HG03159 (cell line): ENCODE results near the gene ZNF227.
"Not testable (repeated sequence)": the region's sequence is repeated elsewhere in the genome, so short reads cannot be mapped to it uniquely, and the experiment has no call there.

Experiments
- ATAC-seq: cut with Tn5 transposase; IDR thresholded peaks from one replicate; pipeline ENCODE4 v1.9.1; 2021; ENCODE audit warnings: mild to moderate bottlenecking, moderate library complexity; ENCODE audit not compliant: unreplicated experiment

Gene ZNF227

GRCh38 chr19:44236384-44236783, 24.1 kb downstream of the ZNF227 start:
- no peak for ATAC-seq

DNA sequence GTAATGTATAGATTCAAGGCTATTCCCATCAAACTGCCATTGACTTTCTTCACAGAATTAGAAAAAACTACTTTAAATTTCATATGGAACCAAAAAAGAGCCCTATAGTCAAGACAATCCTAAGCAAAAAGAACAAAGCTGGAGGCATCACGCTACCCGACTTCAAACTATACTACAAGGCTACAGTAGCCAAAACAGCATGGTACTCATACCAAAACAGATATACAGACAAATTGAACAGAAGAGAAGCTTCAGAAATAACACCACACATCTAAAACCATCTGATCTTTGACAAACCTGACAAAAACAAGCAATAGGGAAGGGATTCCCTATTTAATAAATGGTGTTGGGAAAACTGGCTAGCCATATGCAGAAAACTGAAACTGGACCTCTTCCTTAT, 40.0 kb downstream of the ZNF227 start:
- not testable (repeated sequence) for ATAC-seq

- not testable (repeated sequence) for ATAC-seq
Measured at GRCh38 chr19:44253392-44253791, 41.1 kb downstream of the ZNF227 start.

DNA sequence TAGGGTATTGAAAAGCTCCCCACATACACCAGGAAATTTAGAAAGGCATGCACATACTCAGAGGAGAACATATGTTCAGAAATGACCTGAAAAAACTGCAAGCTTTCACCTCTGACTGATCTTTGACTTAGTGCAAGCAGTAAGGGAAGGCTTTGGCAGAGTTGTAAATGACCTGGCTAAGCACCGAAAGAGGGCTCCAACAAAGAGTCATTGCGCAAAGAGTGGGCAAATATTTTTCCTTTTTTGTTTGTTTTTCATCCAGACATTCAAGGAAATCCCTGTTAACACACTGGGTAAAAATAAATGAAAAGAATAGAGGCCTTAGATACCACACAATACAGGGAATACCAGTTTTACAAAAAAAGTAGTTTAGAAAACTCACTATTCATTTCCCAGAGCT, 42.2 kb downstream of the ZNF227 start:
- no peak for ATAC-seq

DNA sequence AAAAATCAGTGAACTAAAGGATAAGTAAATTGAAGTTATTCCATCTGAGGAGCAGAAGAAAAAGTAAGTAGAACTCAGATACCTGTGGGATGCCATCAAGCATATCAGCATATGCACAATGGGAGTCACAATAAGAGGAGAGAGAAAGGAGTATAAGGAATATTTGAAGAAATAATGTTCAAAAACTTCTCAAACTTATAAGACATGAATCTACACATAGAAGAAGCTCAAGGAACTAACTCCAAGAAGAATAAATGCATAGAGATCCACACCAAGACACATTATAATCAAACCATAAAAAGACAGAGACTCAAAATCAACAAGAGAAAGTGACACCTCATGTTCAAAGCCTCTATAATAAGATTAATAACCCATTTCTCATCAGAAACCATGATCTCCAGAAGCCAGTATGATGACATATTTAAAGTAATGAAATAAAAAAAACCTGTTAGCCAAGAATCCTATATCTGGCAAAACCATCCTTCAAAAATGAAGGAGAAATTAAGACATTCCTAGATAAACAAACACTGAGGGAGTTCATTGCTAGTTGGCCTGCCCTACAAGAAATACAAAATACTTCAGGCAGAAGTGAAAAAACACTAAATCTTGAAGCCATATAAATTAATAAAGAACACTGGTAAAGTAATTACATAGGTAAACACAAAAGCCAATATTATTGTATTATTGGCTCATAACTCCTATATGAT, 43.5 kb downstream of the ZNF227 start:
- ATAC-seq = no peak

DNA sequence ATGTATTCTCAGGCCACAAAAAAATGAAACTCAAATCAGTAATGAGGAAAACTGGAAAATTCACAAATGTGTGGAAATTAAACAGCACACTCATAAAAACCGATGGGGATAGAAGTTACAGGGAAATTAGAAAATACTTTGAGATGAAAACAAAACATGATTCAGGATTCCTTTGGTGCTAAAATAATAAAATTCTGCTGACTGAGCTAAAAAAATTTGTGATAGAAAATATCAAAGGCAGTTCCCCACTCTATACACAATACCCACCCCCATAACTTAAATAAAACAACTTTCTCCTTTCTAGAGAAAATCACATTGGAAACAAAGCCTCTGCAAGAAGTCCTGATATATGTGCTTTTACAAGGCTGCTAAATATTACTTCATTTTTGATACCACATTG, 45.8 kb downstream of the ZNF227 start:
- ATAC-seq = no peak

DNA sequence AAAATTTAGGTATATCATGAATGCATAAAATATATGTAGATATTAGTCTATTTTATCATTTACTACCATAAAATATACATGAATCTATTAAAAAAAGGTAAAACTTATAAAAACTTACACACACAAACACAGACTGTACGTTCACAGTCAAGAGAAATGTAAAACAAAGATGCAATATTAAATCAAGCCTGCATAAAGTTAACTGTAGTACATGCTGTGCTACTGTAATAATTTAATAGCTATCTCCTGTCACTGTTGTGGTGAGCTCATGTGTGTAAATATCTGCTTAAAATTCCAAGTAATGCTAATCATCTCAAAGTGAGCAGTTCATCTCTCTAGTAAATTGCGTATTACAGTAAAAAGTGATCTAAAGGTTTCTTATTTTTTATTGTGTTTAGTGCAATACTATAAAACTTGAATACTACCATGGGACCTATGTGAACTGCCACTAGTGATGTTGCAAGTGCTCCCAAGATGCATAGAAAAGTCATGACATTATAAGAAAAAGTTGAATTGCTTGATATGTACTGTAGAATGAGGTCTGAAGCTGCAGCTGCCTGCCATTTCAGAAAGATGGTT, 46.6 kb downstream of the ZNF227 start:
- ATAC-seq = no peak

DNA sequence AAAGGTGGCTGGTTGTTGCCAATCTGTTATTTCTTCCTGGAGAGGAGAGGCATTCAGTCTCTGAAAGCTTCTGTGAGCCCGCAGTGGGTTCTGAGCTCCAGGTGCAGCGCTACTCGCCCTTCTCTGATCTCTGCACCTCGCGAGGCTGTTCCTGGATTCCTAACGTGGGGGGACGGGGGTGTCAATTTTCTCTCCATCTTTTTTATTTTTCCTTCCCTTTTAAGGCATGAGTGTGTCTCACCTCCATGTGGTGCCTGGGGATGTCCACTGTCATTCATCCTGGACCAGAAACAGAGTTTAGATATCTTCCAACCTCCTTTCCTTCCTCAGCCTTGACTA, 48.0 kb downstream of the ZNF227 start:
- no peak for ATAC-seq

- ATAC-seq = no peak
Measured at GRCh38 chr19:44260695-44261446, 48.5 kb downstream of the ZNF227 start.

GRCh38 chr19:44277331-44277730, 65.0 kb downstream of the ZNF227 start:
- no peak for ATAC-seq

DNA sequence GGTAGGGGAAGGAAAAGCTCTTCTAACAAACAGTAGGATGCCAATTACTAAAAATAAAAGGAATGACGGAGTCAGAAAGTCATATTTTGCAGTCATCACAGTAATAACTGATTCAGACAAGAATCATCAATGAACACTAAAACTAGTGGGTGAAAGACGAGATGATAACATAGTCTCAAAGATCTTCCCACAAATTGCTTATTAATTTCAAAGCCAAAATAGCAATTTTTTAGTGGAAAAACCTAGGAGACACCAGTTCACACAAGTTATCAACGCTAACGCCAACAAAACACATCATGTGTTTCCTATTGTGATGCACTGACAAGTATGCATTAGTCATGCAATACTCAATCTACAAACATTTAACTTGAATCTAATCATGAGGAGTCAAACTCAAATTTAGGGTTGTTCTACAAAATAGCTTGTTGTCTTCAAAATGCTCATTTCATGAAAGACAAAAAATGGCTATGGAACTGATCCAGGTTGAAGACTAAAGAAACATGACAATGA, 65.9 kb downstream of the ZNF227 start:
- ATAC-seq = no peak

- no peak for ATAC-seq
Measured at GRCh38 chr19:44280916-44281315, 68.6 kb downstream of the ZNF227 start.

DNA sequence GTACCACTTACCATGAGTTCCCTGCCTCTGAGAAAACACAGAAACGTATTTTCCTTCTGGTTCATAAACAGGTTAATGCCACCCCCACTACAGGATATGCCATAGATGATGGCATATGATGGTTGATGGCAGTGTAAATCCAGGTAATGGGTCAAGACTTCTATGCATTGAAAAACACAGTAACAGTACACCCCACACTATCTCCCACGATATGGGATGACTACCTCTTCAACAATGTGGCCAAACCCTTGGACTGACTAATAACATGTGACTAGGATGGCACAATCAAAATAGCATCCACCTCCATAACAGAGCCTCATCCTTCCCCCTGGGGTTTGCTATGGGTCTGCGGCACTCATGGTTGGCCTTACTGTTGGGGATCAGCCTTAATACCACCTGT, 70.5 kb downstream of the ZNF227 start:
- ATAC-seq = no peak

DNA sequence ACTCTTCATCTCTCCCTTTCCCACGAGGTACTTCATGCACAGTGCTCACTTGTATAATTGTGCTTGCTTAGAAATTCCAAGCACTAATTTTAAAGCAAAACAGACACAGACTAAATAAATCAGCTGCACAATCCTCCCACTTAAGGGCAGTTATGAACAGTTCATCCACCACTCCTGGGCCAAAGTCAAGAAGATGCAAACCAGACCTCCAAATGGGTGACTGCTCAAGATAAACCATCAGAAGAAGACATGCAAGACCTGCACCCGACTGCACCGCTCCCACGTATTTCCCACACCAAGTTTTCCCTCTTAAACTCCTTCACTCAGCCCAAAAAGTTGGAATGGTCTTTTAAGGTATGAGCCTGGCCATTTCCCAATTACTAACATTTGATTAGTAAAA, 72.6 kb downstream of the ZNF227 start:
- ATAC-seq = no peak
